Stimulated activated CD4-positive, alpha-beta T cell treated with anti-CD3 and anti-CD28 coated beads, Interleukin-1b, Interleukin-23, amount 100 ng/mL, for 24 hours (primary cell): ENCODE data around the gene VPS13C.

Experiments used
- DNase-seq, 4 experiments: peaks; one replicate each; pipeline ENCODE4 v3.0.0-alpha.2; 2020; ENCODE audit warnings: low read depth in 4 of 4, low spot score in 1 of 4

The VPS13C gene

DNA sequence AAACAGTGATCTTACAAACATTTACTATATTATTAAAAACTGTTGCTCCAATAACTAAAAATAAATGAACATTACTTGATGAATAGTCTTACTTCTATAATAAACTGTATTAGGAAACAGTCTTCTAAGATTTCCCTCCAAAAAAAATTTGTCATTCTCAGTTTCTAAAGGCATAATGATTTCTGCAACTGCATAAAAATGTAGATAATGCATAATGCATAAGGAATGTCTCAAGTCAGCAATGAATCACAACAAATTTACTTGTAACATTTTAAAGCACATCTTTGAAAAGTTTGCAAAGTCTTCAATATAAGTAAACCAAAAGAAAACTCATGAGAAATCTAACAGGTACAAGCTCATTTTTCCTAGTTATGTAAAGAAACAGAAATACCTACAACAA, 113.5 kb downstream of the VPS13C start:
- no peak for DNase-seq

DNA sequence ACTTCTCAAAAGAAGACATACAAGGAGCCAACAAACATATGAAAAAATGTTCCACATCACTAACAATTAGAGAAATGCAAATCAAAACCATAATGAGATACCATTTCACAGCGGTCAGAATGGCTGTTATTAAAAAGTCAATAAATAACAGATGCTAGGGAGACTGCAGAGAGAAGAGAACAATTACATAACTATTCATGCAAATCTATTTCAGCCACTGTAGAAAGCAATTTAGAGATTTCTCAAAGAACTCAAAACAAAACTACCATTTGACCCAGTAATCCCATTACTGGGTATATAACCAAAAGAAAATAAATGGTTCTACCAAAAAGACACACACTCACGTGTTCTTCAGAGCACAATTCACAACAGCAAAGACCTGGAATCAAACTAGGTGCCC, 116.3 kb downstream of the VPS13C start:
- DNase-seq = no peak

DNA sequence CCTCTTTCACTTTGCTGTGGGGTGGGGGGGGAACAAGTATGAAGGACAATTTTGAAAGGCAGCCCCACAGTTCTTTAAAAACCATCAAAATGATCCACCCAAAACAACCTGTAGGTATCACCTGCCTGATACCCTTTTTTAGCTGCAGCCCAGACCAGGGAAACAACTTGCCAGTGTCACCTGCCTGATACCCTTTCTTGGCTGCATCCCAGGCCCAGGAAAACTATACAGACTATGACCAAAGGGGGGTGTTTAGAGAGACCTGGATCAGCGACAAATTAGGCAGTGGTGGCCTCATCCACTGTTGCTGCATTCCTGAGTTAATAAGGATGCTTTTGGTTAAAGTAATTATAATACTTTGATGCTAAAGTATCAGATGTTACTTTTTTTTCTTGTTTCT, 122.0 kb downstream of the VPS13C start:
- DNase-seq = no peak

- no peak for DNase-seq
Observed at GRCh38 chr15:61936528-61937195, 123.6 kb downstream of the VPS13C start.

DNA sequence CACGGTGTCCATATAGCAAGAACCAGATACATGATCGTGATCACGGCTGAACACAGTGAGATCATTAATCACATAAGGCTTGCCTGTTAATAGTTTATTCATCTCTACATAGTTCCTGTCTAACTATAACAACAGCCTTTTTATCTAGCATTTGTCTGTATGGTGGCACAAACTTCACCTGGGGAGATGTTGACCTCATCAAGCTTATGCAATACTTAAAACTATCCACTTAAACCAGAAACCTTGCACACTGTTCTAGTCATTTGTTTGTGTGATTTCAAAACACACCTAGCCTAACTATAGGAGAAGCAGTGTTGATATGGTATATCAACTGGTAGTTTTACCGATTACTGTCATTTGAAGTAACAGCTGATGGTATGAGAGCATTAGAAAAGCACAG, 124.8 kb downstream of the VPS13C start:
- DNase-seq = no peak

DNA sequence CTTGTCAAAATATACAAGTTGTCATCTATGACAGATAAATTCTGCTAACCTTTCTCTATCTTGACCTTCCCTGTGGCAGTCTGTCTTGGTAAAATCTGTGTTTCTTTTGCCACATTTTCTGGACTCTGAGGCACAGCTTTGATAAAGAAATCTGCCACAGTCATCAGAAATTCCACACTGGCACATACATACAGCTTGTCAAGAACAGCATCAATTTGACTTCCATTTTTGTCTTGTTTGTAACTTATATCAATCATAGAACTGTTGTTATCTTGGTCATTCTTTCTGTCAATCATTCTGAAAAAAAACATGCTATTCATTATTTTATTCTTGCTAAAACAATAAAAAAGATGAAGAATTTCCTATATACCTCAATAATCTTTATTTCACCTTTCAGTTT, 130.8 kb downstream of the VPS13C start:
- no peak for DNase-seq

DNA sequence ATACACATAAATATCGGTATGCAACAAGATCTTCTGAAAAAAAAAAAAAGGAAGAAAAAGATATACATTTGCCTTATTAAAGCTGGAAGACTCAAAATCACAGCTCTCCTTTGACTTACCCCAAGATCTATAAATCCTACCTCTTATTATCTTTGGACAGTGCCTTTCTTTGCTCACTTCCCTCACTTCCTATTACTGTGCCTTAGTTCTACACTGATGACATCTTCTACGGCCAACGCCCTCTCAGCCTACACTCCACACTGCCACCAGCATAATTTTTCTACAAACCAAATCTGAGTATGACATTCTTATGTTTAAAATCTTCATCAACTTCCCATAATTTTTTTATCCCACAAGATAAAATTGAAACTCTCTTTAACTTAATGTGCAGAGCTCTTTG, 137.1 kb downstream of the VPS13C start:
- no peak for DNase-seq

DNA sequence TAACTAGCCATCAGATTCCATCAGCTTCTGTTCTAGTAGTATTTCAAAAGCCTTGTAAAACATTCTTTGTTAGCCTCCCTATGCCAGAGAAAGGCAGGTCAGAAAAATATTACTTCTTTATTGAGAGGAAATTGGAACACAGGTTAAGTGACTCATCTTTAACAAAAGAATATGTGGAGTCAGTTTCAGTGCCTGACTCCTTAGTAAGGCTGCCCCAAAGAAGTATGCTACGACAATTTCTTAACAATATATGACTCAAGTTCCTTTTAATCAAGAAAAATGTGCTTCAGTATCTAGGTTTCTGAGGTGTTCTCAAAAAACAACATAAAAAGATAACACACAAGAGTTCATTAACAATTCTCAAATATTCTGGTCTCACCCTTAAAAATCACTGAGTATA, 139.2 kb downstream of the VPS13C start:
- no peak for DNase-seq

GRCh38 chr15:61917457-61917856, 142.8 kb downstream of the VPS13C start:
- DNase-seq = no peak

DNA sequence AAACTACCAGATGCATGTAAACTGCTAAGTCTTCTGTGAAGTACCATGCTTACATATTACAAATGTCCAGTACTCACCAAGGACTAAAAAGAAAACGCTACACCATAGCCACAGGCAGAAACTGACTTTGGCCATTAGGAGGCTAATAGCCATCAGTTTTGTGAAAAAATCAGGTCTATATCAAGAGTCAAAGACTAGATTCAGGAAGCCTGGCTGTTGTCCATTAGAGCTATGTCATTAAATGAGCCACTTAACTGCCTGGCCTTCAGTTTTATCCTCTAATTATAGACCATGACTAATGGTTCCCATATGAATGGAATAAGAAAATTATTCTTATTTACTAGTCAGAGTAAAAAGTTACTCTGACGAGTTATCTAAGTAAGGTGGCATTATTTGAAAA, 144.1 kb downstream of the VPS13C start:
- no peak for DNase-seq

DNA sequence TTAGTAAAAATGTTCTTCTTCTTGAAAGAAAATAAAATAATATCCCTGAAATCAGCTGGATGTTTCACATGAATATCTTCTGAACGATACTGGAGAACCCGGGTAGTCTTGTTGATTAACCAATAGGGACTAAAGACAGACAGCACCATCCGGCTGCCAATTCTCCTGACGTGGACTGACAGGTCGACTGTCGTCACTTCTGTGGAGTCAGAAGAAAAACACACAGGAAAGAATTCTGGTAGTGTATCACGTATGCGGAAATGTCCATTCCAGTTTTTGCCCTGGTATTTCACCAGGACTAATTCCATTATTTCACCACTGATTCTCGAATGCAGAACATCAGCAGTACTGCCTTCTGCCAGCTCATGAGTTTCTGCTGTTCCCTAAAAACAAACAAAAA, 144.6 kb downstream of the VPS13C start:
- no peak for DNase-seq

- no peak for DNase-seq
Observed at GRCh38 chr15:61910839-61911369, 149.3 kb downstream of the VPS13C start.

DNA sequence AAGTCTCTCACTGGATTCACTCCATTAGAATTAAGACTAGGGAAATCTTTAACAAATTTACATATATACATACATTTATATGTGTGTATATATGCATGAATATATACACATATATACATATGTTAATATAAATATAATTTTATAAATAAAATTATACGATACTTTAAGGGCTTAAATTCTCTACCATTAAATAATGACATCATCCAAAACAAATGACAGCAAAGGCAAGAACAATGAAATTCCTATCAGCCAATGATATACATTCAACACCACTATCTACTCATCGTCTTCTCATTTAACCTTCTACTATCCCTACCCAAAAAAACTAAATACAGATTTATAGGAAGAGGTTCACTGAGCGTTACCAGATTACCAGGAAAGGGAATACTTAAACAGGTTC, 152.0 kb downstream of the VPS13C start:
- DNase-seq = no peak

- DNase-seq = no peak
Observed at GRCh38 chr15:61907753-61908086, 152.5 kb downstream of the VPS13C start.

DNA sequence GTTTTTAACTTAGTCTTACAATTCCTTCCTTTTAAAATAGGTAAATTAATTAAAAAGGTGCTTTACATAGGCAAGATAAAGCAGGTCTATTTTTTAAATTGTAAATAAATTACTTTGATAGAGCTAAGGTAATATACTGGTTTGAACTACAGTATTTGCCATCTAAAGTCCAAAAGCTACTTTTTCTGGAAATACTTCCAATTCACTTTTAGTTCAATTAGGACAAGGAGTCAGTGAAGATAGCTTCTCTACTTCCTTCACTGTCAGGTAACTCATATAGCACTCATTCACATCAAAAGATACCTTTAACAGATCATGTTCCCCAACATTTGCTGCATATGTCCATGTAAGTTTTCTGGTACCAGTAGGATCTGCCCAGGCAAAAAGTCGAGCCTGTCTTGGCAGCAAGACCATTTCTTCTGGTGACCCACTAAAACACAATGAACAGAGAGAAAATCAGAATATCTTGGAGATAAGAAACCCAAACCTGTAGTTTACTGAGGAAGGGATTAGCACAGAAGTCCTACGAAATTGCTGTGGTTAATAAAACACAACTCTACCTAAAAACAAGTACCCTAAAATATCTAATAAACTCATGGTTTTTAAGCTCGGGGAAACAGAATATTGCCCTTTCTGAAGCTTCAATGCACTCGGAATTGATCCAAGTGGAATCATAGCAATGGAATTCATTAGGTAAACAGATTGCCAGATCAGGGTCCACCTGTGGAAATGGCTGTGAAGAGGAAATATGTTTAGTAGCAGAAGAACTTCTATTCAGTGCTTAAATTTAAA, 153.1 kb downstream of the VPS13C start:
- DNase-seq = no peak

DNA sequence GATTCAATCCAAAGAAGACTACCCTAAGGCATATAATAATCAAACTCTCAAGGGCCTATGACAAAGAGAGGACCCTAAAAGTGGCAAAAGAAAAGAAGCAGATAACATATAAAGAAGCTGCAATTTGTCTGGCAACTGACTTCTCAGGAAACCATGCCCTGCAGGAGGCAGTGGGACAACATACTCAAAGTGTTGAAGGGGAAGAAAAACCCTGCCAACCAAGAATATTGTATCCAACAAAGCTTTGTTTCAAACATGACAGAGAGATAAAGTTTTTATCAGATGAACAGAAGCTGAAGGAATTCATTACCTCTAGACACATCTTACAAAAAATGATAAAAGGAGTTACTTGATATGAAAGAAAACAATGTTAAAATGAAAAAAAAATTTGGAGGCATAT, 167.1 kb downstream of the VPS13C start:
- no peak for DNase-seq

DNA sequence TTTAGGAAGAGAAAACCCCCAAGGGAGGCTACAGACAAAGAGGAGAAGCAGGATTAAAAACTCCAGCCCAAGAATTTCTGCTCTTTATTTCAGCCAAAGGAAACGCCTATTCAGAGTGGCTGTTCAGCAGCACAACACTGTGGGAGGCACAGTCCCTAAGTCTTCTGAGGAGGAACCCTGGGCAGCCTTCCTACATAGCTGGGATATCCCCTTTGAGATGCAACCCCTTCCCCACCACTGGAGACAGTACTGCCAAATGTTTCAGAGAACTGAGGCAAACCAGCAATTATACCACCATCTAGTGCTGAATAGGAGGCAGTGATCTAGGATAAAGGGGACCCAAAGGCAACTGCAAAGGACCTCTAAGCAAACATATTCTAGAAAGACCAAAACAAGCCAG, 168.1 kb downstream of the VPS13C start:
- no peak for DNase-seq

GRCh38 chr15:61890106-61890505, 170.1 kb downstream of the VPS13C start:
- no peak for DNase-seq

GRCh38 chr15:61889706-61890105, 170.5 kb downstream of the VPS13C start:
- DNase-seq = no peak

DNA sequence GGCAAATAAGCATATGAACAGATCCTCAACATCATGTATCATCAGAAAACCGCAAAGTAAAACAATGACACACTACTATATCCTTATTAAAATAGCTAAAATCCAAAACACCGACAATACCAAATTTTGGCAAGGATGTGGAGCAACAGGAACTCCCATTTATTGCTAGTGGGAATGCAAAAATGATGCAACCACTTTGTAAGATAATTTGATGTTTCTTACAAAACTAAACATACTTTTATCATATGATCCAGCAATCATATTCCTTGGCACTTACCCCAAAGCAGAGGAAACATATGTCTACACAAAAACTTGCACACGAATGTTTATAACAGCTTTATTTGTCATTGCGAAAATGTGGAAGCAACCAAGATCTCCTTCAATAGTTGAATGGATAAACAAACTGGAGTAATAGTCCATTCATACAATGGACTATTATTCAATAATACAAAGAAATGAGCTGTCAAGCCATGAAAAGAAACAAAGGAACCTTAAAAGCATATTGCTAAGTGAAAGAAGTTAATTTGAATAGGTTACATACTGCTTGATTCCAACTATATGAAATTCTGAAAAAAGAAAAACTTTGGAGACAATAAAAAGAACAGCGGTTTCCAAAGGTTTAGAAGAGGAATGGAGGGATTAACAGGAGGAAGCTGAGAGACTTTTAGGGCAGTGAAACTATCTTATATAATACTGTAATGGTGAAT, 172.0 kb downstream of the VPS13C start:
- no peak for DNase-seq

- DNase-seq = no peak
Observed at GRCh38 chr15:61880084-61880483, 180.2 kb downstream of the VPS13C start.

DNA sequence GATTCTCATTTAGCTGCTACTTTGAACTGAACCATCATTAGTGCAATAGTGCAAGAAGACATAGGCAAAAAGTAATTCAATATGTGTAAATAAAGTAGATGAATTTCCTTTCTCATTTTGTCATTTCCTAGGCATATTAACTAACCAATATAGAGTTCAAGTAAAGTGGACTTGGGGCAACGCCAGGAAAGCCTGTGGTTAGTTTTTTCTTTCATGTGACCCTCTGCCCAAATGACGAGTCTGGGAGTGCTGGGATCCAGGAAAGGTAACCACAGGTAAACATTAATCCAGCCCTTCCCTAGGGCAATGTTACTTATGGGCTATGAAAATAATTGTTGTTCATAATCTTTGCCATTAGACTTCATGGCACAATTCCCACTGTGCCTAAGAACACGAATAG, 181.0 kb downstream of the VPS13C start:
- no peak for DNase-seq
